ENCODE measurements around the gene MILR1. TPM values are rescaled to one million over a fixed set of nuclear protein-coding genes. Genes with fewer than 3 reads are reported as not detected.

MILR1 gene
- total and polyA plus RNA-seq, 2 donors (not counting 3 experiments of a cell fraction or from before 2014, with no cell fraction given) = 1.2 to 17.8 TPM

GRCh38 chr17:64500862-64501765, 52.2 kb downstream of the MILR1 start:
- FAIRE-seq (no peak), DNase-seq (ENCODE audit: low read depth, low spot score) (no peak)
- Histone ChIP-seq H3K4me3 (replicated peaks in 1 of 3; ENCODE audit: insufficient read depth in 1 of 3, low read depth in 1 of 3, low read length in 3 of 3) (no peak overlapping the region), H3K4me1 (ENCODE audit: control insufficient read depth, extremely low read depth, insufficient read depth, low read length) (peaks cover 67% of the 10 kb centered on the region), H3K27ac (ENCODE audit: insufficient read depth, low read depth, low read length) (no peak overlapping the region), H2AFZ (ENCODE audit: low read depth, low read length) (no peak overlapping the region), H3K79me2 (ENCODE audit: control insufficient read depth, insufficient read depth, low read length) (peaks cover 70% of the 10 kb centered on the region), H3K4me2 (ENCODE audit: insufficient read depth, low read length) (no peak overlapping the region), H3K9me1 (replicated peaks; ENCODE audit: control insufficient read depth, extremely low read depth, insufficient read depth, low read length) (no peaks in the 10 kb centered on the region), H3K9me3 (replicated peaks; ENCODE audit: control insufficient read depth, insufficient read depth, low read length) (no peaks in the 10 kb centered on the region), H3K27me3 (ENCODE audit: control insufficient read depth in 2 of 2, insufficient read depth in 2 of 2, low read length in 2 of 2) (no peaks in the 10 kb centered on the region), H3K36me3 (ENCODE audit: control insufficient read depth in 2 of 2, extremely low read depth in 1 of 2, insufficient read depth in 2 of 2, low read length in 2 of 2) (peaks cover 44 to 67% of the 10 kb centered on the region in 2 experiments), H4K20me1 (replicated peaks; ENCODE audit: control insufficient read depth, extremely low read depth, insufficient read depth, low read length) (peaks cover 41% of the 10 kb centered on the region), H3K9ac (replicated peaks; ENCODE audit: extremely low read depth, insufficient read depth, low read length) (no peak overlapping the region)
- TF ChIP-seq POLR2A (IDR thresholded peaks at IDR 0.05; ENCODE audit: low read depth, low read length) = peak; percentile 40
- no peak for TF ChIP-seq EZH2 (IDR thresholded peaks at IDR 0.05; ENCODE audit: borderline replicate concordance, low read depth, low read length, severe bottlenecking)
- dilution Hi-C loops (cut with MboI; ENCODE audit: extremely low pct_ligation_motif_present, low sequenced_read_pairs) (no loop called here), intact Hi-C loops (cut with micrococcal nuclease) (loop anchor here (10.0 kb wide), 1 partner anchor 244 kb away; no protein-coding TSS in a partner anchor)
- ChIA-PET POLR2A (no interaction called here), CTCF (no interaction called here)
- BruUV-seq (replicated peaks) = no TSS peak

- H3K9ac ChIP-seq (replicated peaks; ENCODE audit: extremely low read depth, insufficient read depth, low read length) = no peak overlapping the region
- dilution Hi-C loops (cut with MboI; ENCODE audit: extremely low pct_ligation_motif_present, low sequenced_read_pairs) (no loop called here), intact Hi-C loops (cut with micrococcal nuclease) (loop anchor here (10.0 kb wide), 1 partner anchor 243 kb away; no protein-coding TSS in a partner anchor)
- H3K9me3 ChIP-seq (replicated peaks; ENCODE audit: control insufficient read depth, insufficient read depth, low read length) = no peaks in the 10 kb centered on the region
- H3K4me3 ChIP-seq (replicated peaks in 1 of 3; ENCODE audit: insufficient read depth in 1 of 3, low read depth in 1 of 3, low read length in 3 of 3) = no peak overlapping the region
- POLR2A ChIA-PET = no interaction called here
- no peak overlapping the region for H2AFZ ChIP-seq (ENCODE audit: low read depth, low read length)
- no peak overlapping the region for H3K4me2 ChIP-seq (ENCODE audit: insufficient read depth, low read length)
- BruUV-seq (replicated peaks) = no TSS peak
- H3K9me1 ChIP-seq (replicated peaks; ENCODE audit: control insufficient read depth, extremely low read depth, insufficient read depth, low read length) = no peaks in the 10 kb centered on the region
- H3K27ac ChIP-seq (ENCODE audit: insufficient read depth, low read depth, low read length) = no peak overlapping the region
- CTCF ChIA-PET = no interaction called here
- TF ChIP-seq POLR2AphosphoS5 (IDR thresholded peaks at IDR 0.05; ENCODE audit: insufficient read depth, low read depth, low read length) (no peak), FOS (IDR thresholded peaks at IDR 0.05; ENCODE audit: borderline replicate concordance, insufficient read depth, low read length) (no peak), GATA2 (IDR thresholded peaks at IDR 0.05; ENCODE audit: insufficient read depth, insufficient read length, low read depth, low read length) (no peak), MAX (IDR thresholded peaks at IDR 0.05; ENCODE audit: insufficient read depth, insufficient read length) (no peak), JUN (IDR thresholded peaks at IDR 0.05; ENCODE audit: borderline replicate concordance, insufficient read depth, insufficient read length, low read depth) (no peak), CTCF (IDR thresholded peaks at IDR 0.05; ENCODE audit: extremely low read depth in 1 of 2, insufficient read depth in 1 of 2, low read depth in 1 of 2, low read length in 2 of 2) (no peak), EZH2 (IDR thresholded peaks at IDR 0.05; ENCODE audit: borderline replicate concordance, low read depth, low read length, severe bottlenecking) (no peak), POLR2A (IDR thresholded peaks at IDR 0.05; ENCODE audit: low read depth, low read length) (no peak), MYC (IDR thresholded peaks at IDR 0.05; ENCODE audit: low read depth, low read length) (no peak)
- no peaks in the 10 kb centered on the region for H3K27me3 ChIP-seq (ENCODE audit: control insufficient read depth in 2 of 2, insufficient read depth in 2 of 2, low read length in 2 of 2)
- DNase-seq (ENCODE audit: low read depth, low spot score) (no peak), FAIRE-seq (no peak)
- H3K79me2 ChIP-seq (ENCODE audit: control insufficient read depth, insufficient read depth, low read length) = peaks cover 66% of the 10 kb centered on the region
- H3K4me1 ChIP-seq (ENCODE audit: control insufficient read depth, extremely low read depth, insufficient read depth, low read length) = peaks cover 65% of the 10 kb centered on the region
- H3K36me3 ChIP-seq (ENCODE audit: control insufficient read depth in 2 of 2, extremely low read depth in 1 of 2, insufficient read depth in 2 of 2, low read length in 2 of 2) = peaks cover 44 to 67% of the 10 kb centered on the region in 2 experiments
- H4K20me1 ChIP-seq (replicated peaks; ENCODE audit: control insufficient read depth, extremely low read depth, insufficient read depth, low read length) = peaks cover 41% of the 10 kb centered on the region
These were observed 53.1 kb downstream of the MILR1 start for GRCh38 chr17:64502021-64502420.

All from endothelial cell of umbilical vein (primary cell).